HepG2 (cell line): ENCODE data around the gene SPN. TPM values are rescaled to one million over a fixed set of nuclear protein-coding genes. Genes with fewer than 3 reads are reported as not detected.

Experiments used
- DMAP1 ChIP-seq: IDR thresholded peaks from 2 replicates; pipeline ENCODE4 v1.6.1; 2016
- FOSL2 ChIP-seq: sonication (generic); formaldehyde crosslinking; IDR thresholded peaks from 2 replicates; pipeline ENCODE4 v1.4.0; 2020; ENCODE audit warnings: missing genetic modification reagents
- HMG20B ChIP-seq: conservative IDR thresholded peaks from 2 replicates; pipeline ENCODE4 v1.6.1; 2016; ENCODE audit warnings: missing genetic modification reagents, missing compliant biosample characterization
- HNRNPLL ChIP-seq: fragments of 200-400 bp; formaldehyde crosslinking; IDR thresholded peaks from 2 replicates; pipeline ENCODE4 v1.6.1; 2017; ENCODE audit warnings: mild to moderate bottlenecking, low read depth, low read length; ENCODE audit not compliant: poor library complexity, severe bottlenecking
- KDM6A ChIP-seq: IDR thresholded peaks from 2 replicates; pipeline ENCODE4 v1.6.1; 2016; ENCODE audit warnings: low read depth
- PHF21A ChIP-seq: sonication (generic); formaldehyde crosslinking; IDR thresholded peaks from 2 replicates; pipeline ENCODE4 v1.5.0; 2020; ENCODE audit warnings: mild to moderate bottlenecking, missing genetic modification reagents
- RAD21 ChIP-seq: fragments of 450-650 bp; formaldehyde crosslinking; IDR thresholded peaks from 2 replicates; pipeline ENCODE4 v1.5.0; 2020; ENCODE audit warnings: mild to moderate bottlenecking
- SIX4 ChIP-seq: sonication (generic); formaldehyde crosslinking; IDR thresholded peaks from 2 replicates; pipeline ENCODE4 v1.4.0; 2020; ENCODE audit warnings: missing genetic modification reagents
- ZFX ChIP-seq: sonication (generic); formaldehyde crosslinking; IDR thresholded peaks from 2 replicates; pipeline ENCODE4 v1.4.0; 2020; ENCODE audit warnings: mild to moderate bottlenecking, low read depth, missing genetic modification reagents, moderate library complexity
- ZFY ChIP-seq: sonication (generic); formaldehyde crosslinking; IDR thresholded peaks from 2 replicates; pipeline ENCODE4 v1.4.0; 2020; ENCODE audit warnings: missing genetic modification reagents
- ZNF160 ChIP-seq: sonication (generic); formaldehyde crosslinking; IDR thresholded peaks from 2 replicates; pipeline ENCODE4 v1.8.0; 2022; ENCODE audit warnings: mild to moderate bottlenecking, inconsistent platforms, missing genetic modification reagents
- ZNF205 ChIP-seq: IDR thresholded peaks from 2 replicates; pipeline ENCODE4 v1.6.1; 2018; ENCODE audit warnings: missing biosample characterization, missing genetic modification reagents
- ZNF792 ChIP-seq: IDR thresholded peaks from 2 replicates; pipeline ENCODE4 v1.6.1; 2016
- ZSCAN9 ChIP-seq: IDR thresholded peaks from 2 replicates; pipeline ENCODE4 v1.6.1; 2016; ENCODE audit warnings: borderline replicate concordance
- polyA plus RNA-seq, 8 experiments: library from polyadenylated mRNA; depleted of rRNA in 3 of 8; stranded (reverse) in 7 of 8; unstranded in 1 of 8; fragments of >200 nt; fragmentation: Illumina TruSeq in 4 of 8; extraction: Trizol in 4 of 8; gene quantifications; 2 replicates each; pipeline versions ENCODE4 v1.2.1 to v1.2.3, GENCODE V29; 2011 to 2016; ENCODE audit warnings: low read depth in 4 of 8, missing spikeins in 1 of 8, mixed read lengths in 1 of 8; ENCODE audit not compliant: insufficient read depth in 1 of 8
- total RNA-seq, 5 experiments: library from RNA; depleted of rRNA; stranded (reverse); fragments of >200 nt; fragmentation: Illumina TruSeq; extraction: Trizol; gene quantifications; 2 replicates each; pipeline ENCODE4 v1.2.3, GENCODE V29; 2016; ENCODE audit warnings: low read depth in 1 of 5
- TF ChIP-seq, protein P1 (sequence below): IDR thresholded peaks from 2 replicates; pipeline ENCODE4 v1.6.1; 2016; ENCODE audit warnings: missing compliant biosample characterization, missing genetic modification reagents, borderline replicate concordance
- TF ChIP-seq, protein P2 (sequence below): sonication (generic); formaldehyde crosslinking; IDR thresholded peaks from 2 replicates; pipeline ENCODE4 v1.4.0; 2020; ENCODE audit warnings: missing genetic modification reagents, mild to moderate bottlenecking, borderline replicate concordance
- TF ChIP-seq, protein P3 (sequence below): IDR thresholded peaks from 2 replicates; pipeline ENCODE4 v1.6.1; 2016
- TF ChIP-seq, protein P4 (sequence below): sonication (generic); formaldehyde crosslinking; IDR thresholded peaks from 2 replicates; pipeline ENCODE4 v1.4.0; 2020; ENCODE audit warnings: missing genetic modification reagents
- TF ChIP-seq, protein P5 (sequence below): IDR thresholded peaks from 2 replicates; pipeline ENCODE4 v1.6.1; 2016; ENCODE audit warnings: mild to moderate bottlenecking
- TF ChIP-seq, protein P6 (sequence below): sonication (generic); formaldehyde crosslinking; IDR thresholded peaks from 2 replicates; pipeline ENCODE4 v1.4.0; 2020; ENCODE audit warnings: missing genetic modification reagents, borderline replicate concordance
- TF ChIP-seq, protein P7 (sequence below): IDR thresholded peaks from 2 replicates; pipeline ENCODE4 v1.6.1; 2016; ENCODE audit warnings: low read depth, borderline replicate concordance

SPN gene
- total and polyA plus RNA-seq, 2 of the 13 experiments (the other 11 are each of a cell fraction or from before 2014, with no cell fraction given) = 0.22 to 1.6 TPM

DNA sequence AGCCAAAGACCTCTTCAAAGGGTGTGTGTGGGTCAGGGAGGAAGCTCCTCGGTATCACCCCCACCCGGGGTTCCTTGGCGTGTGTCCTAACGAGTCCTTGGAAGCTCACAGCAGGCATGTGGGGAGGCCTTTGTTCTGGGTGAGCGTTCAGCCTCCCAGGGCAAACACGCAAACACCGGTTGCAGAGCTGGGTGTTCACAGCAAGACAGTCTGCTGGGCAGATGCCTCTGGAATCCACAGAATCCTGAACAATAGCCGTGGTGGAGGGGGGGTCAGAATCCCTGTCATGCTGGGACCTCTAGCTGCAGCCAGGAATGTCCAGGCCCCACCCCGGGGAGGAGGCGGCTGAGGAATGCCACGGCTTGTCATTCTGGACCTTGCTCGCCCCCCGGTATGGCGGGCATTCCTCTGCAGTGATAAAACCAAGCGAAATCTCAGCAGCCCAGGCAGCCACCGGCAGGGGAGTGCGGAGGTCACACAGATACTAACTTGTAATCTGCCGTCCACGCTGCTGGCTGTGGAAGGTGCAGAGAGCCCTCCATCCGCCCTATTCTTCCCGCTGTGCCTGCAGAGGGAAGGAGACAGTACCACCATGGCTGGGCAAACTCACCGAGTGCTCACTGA, 48.2 kb upstream of the SPN start (continued):
- peak; percentile 47; the same call in 1 of the 2 replicates for TF ChIP-seq SIX4 (CRISPR knock-in tag)
- peak; percentile 95 for TF ChIP-seq HMG20B (CRISPR knock-in tag)
- TF ChIP-seq, protein P1, sequence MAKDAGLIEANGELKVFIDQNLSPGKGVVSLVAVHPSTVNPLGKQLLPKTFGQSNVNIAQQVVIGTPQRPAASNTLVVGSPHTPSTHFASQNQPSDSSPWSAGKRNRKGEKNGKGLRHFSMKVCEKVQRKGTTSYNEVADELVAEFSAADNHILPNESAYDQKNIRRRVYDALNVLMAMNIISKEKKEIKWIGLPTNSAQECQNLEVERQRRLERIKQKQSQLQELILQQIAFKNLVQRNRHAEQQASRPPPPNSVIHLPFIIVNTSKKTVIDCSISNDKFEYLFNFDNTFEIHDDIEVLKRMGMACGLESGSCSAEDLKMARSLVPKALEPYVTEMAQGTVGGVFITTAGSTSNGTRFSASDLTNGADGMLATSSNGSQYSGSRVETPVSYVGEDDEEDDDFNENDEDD (CRISPR knock-in tag) = peak; percentile 57; the same call in 1 of the 2 replicates
- TF ChIP-seq, protein P2, sequence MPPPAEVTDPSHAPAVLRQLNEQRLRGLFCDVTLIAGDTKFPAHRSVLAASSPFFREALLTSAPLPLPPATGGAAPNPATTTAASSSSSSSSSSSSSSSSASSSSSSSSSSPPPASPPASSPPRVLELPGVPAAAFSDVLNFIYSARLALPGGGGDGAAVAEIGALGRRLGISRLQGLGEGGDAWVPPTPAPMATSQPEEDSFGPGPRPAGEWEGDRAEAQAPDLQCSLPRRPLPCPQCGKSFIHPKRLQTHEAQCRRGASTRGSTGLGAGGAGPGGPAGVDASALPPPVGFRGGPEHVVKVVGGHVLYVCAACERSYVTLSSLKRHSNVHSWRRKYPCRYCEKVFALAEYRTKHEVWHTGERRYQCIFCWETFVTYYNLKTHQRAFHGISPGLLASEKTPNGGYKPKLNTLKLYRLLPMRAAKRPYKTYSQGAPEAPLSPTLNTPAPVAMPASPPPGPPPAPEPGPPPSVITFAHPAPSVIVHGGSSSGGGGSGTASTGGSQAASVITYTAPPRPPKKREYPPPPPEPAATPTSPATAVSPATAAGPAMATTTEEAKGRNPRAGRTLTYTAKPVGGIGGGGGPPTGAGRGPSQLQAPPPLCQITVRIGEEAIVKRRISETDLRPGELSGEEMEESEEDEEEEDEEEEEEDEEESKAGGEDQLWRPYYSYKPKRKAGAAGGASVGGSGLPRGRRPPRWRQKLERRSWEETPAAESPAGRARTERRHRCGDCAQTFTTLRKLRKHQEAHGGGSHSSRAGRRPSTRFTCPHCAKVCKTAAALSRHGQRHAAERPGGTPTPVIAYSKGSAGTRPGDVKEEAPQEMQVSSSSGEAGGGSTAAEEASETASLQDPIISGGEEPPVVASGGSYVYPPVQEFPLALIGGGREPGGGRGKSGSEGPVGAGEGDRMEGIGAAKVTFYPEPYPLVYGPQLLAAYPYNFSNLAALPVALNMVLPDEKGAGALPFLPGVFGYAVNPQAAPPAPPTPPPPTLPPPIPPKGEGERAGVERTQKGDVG (CRISPR knock-in tag) = 0 out of 2 replicates have a peak, but pooled peaks have one; percentile 18
- TF ChIP-seq, protein P3, sequence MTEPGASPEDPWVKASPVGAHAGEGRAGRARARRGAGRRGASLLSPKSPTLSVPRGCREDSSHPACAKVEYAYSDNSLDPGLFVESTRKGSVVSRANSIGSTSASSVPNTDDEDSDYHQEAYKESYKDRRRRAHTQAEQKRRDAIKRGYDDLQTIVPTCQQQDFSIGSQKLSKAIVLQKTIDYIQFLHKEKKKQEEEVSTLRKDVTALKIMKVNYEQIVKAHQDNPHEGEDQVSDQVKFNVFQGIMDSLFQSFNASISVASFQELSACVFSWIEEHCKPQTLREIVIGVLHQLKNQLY = peak; percentile 71
- TF ChIP-seq, protein P4, sequence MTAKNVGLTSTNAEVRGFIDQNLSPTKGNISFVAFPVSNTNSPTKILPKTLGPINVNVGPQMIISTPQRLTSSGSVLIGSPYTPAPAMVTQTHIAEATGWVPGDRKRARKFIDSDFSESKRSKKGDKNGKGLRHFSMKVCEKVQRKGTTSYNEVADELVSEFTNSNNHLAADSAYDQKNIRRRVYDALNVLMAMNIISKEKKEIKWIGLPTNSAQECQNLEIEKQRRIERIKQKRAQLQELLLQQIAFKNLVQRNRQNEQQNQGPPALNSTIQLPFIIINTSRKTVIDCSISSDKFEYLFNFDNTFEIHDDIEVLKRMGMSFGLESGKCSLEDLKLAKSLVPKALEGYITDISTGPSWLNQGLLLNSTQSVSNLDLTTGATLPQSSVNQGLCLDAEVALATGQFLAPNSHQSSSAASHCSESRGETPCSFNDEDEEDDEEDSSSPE (CRISPR knock-in tag) = peak; percentile 78
- TF ChIP-seq KDM6A (CRISPR knock-in tag) = peak; percentile 63
- TF ChIP-seq DMAP1 (CRISPR knock-in tag) = peak; percentile 84; the same call in 1 of the 2 replicates
- peak; percentile 69; the same call in 1 of the 2 replicates for TF ChIP-seq ZNF205 (CRISPR knock-in tag)
- TF ChIP-seq ZNF160 (CRISPR knock-in tag) = peak; percentile 83; the same call in 1 of the 2 replicates
- peak; percentile 78 for TF ChIP-seq FOSL2
- peak; percentile 37 for TF ChIP-seq RAD21
- TF ChIP-seq, protein P5, sequence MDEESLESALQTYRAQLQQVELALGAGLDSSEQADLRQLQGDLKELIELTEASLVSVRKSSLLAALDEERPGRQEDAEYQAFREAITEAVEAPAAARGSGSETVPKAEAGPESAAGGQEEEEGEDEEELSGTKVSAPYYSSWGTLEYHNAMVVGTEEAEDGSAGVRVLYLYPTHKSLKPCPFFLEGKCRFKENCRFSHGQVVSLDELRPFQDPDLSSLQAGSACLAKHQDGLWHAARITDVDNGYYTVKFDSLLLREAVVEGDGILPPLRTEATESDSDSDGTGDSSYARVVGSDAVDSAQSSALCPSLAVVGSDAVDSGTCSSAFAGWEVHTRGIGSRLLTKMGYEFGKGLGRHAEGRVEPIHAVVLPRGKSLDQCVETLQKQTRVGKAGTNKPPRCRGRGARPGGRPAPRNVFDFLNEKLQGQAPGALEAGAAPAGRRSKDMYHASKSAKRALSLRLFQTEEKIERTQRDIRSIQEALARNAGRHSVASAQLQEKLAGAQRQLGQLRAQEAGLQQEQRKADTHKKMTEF (CRISPR knock-in tag) = peak; percentile 90; the same call in 1 of the 2 replicates
- TF ChIP-seq ZSCAN9 (CRISPR knock-in tag) = 0 out of 2 replicates have a peak, but pooled peaks have one; percentile 70
- TF ChIP-seq HNRNPLL = peak; percentile 58
- TF ChIP-seq, protein P6, sequence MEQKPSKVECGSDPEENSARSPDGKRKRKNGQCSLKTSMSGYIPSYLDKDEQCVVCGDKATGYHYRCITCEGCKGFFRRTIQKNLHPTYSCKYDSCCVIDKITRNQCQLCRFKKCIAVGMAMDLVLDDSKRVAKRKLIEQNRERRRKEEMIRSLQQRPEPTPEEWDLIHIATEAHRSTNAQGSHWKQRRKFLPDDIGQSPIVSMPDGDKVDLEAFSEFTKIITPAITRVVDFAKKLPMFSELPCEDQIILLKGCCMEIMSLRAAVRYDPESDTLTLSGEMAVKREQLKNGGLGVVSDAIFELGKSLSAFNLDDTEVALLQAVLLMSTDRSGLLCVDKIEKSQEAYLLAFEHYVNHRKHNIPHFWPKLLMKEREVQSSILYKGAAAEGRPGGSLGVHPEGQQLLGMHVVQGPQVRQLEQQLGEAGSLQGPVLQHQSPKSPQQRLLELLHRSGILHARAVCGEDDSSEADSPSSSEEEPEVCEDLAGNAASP (CRISPR knock-in tag) = peak; percentile 75; the same call in 1 of the 2 replicates
- TF ChIP-seq ZNF792 (CRISPR knock-in tag) = 0 out of 2 replicates have a peak, but pooled peaks have one; percentile 68
- TF ChIP-seq ZFY (CRISPR knock-in tag) = peak; percentile 63; the same call in 1 of the 2 replicates
- peak; percentile 87 for TF ChIP-seq PHF21A
- TF ChIP-seq, protein P7, sequence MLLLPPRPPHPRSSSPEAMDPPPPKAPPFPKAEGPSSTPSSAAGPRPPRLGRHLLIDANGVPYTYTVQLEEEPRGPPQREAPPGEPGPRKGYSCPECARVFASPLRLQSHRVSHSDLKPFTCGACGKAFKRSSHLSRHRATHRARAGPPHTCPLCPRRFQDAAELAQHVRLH = 0 out of 2 replicates have a peak, but pooled peaks have one; percentile 48
- peak; percentile 64; the same call in 1 of the 2 replicates for TF ChIP-seq ZFX (CRISPR knock-in tag)
